ENCODE measurements around the gene GLIPR1L2.
"Not testable (repeated sequence)": the region's sequence is repeated elsewhere in the genome, so short reads cannot be mapped to it uniquely, and the experiment has no call there.

The GLIPR1L2 gene

DNA sequence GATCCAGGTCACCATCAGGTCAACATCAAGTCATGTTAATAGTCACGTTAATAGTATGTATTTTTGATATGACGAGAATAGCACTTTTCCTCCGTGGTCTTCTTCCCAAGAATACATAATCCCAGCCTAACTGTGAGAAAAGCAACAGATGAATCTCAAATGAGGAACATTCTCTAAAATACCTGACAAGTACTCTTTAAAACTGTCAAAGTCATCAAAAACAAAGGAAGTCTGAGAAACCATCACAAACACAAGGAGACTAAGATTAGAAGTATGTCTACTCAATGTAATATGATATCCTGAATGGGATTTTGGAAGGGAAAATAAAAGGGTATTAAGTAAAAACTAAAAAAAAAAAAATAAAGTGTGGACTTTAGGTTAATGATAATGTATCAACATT lies 52.8 kb downstream of the GLIPR1L2 start:
- no peak overlapping the region for H3K4me3 ChIP-seq (ENCODE audit: low read length)
- DNase-seq (ENCODE audit: low read depth), result no peak
- TF ChIP-seq, protein P1, sequence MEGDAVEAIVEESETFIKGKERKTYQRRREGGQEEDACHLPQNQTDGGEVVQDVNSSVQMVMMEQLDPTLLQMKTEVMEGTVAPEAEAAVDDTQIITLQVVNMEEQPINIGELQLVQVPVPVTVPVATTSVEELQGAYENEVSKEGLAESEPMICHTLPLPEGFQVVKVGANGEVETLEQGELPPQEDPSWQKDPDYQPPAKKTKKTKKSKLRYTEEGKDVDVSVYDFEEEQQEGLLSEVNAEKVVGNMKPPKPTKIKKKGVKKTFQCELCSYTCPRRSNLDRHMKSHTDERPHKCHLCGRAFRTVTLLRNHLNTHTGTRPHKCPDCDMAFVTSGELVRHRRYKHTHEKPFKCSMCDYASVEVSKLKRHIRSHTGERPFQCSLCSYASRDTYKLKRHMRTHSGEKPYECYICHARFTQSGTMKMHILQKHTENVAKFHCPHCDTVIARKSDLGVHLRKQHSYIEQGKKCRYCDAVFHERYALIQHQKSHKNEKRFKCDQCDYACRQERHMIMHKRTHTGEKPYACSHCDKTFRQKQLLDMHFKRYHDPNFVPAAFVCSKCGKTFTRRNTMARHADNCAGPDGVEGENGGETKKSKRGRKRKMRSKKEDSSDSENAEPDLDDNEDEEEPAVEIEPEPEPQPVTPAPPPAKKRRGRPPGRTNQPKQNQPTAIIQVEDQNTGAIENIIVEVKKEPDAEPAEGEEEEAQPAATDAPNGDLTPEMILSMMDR (conservative IDR thresholded peaks at IDR 0.05; ENCODE audit: low read length), result no peak

DNA sequence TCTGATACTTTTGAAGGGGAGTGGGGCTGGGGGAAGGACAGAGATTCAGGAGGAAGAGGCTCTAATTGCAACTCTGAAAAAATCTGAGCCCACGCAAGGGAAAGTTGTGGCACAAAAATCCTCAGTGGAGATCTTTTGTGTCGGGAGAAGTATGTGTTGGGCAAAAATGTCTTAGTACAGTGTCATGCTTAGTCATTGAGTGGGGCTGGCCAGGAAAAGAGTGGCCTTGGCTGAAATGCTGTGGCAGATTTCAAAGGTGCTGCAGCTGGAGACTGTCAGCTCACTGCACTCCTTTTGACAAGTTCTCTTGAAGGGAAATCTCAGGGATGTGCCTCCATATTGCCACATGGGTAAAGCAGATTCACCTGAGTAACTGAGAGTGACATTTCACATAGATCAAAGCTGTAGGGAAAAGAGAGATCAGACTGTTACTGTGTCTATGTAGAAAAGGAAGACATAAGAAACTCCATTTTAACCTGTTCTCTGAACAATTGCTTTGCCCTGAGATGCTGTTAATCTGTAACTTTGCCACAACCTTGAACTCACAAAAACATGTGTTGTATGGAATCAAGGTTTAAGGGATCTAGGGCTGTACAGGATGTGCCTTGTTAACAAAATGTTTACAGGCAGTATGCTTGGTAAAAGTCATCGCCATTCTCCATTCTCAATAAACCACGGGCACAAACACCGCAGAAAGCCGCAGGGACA lies 53.7 kb downstream of the GLIPR1L2 start:
- DNase-seq (ENCODE audit: low read depth), result peak; percentile 74
- no peak overlapping the region for H3K4me3 ChIP-seq (ENCODE audit: low read length)
- TF ChIP-seq, protein P1 (conservative IDR thresholded peaks at IDR 0.05; ENCODE audit: low read length), result no peak

DNA sequence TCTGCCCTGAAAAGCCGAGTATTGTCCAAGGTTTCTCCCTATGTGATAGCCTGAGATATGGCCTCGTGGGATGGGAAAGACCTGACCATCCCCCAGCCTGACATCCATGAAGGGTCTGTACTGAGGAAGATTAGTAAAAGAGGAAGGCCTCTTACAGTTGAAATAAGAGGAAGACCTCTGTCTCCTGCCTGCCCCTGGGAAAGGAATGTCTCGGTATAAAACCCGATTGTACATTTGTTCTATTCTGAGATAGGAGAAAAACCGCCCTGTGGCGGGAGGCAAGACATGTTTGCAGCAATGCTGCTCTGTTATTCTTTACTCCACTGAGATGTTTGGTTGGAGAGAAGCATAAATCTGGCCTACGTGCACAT lies 54.2 kb downstream of the GLIPR1L2 start:
- DNase-seq (ENCODE audit: low read depth); H3K4me3 ChIP-seq (ENCODE audit: low read length): not testable (repeated sequence)

DNA sequence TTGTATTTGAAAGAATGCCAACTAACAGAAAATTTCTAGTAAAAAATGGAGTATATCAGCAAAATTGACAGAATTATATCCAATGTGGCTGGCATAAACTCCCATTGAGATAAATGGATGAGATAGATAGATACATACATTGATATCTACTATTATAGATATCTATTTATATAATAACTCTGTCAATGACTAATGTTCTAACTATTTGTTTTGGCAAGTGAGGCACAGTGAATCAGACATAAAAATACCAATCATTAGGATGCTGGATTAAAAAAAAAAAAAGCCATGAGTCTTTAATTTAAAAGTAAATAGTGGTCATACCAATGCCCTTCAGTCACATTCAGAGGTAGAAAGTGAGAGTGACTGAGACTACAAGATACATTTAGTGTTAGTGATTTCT lies 56.0 kb downstream of the GLIPR1L2 start:
- H3K4me3 ChIP-seq (ENCODE audit: low read length), result no peak overlapping the region
- DNase-seq (ENCODE audit: low read depth), result peak; percentile 84
- TF ChIP-seq, protein P1 (conservative IDR thresholded peaks at IDR 0.05; ENCODE audit: low read length), result no peak

DNA sequence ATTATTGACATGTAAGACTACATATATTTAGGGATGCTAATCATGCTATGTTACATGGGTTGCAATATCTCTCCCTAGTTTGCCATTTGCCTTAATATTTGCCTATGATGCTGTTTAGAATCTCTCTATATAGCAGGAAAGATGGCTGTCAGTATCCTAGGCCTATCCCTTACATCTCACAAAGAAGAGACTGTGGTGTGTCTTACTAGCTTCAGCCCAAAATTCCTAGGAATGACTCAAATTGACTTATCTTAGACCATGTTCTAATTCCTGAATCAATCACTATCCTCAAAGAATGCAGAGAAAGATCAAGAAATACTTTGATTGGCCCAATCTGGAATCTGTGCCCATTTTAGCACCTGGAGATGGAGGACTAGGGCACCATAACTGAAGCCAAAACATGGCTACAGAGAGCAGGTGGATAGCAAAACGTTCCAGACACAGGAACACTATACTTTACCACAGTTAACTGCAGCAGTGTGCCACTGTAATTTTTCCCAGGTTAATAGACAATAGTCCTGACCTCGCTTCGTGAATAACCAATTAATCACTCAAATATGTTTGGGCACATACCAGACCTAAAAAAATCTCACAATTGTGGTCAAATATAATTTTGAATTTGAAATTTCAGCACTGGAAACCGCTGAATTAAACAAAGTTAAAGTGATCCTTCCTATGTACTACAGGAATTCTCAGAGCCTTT lies 57.0 kb downstream of the GLIPR1L2 start:
- H3K4me3 ChIP-seq (ENCODE audit: low read length), result no peak overlapping the region
- TF ChIP-seq, protein P1 (conservative IDR thresholded peaks at IDR 0.05; ENCODE audit: low read length), result no peak
- no peak for DNase-seq (ENCODE audit: low read depth)

DNA sequence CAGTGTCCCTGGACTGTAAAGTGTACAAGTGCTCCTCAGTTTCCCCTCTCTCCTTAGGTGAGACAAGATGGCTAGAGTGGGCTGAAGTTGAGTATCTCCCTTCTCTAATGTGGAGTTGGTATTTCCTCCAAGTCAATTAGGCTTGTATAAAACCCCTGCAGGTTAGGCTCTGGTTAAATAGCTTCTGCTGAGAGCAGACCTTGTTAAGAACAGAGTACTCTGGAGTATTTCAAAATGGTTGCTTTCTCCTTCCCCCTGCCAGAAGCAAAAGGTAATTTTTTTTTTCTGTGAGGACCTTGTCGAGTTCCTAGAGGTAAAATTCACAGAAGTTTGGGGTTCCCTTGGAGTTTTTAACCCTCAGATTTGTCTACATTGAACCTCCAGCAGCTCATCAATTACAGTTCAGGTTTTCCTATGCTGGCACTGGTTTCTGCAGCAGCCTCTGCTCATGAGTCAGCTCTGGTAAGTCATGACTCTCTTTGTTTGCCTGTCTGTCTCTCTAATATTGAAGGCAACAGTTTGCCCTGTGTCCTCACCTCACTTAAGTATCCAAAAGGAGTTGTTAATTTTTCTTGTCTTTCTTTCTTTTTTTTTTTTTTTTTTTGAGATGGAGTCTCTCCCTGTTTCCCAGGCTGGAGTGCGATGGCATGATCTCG lies 61.9 kb downstream of the GLIPR1L2 start:
- no peak overlapping the region for H3K4me3 ChIP-seq (ENCODE audit: low read length)
- TF ChIP-seq, protein P1 (conservative IDR thresholded peaks at IDR 0.05; ENCODE audit: low read length), result no peak
- peak; percentile 45 for DNase-seq (ENCODE audit: low read depth)

DNA sequence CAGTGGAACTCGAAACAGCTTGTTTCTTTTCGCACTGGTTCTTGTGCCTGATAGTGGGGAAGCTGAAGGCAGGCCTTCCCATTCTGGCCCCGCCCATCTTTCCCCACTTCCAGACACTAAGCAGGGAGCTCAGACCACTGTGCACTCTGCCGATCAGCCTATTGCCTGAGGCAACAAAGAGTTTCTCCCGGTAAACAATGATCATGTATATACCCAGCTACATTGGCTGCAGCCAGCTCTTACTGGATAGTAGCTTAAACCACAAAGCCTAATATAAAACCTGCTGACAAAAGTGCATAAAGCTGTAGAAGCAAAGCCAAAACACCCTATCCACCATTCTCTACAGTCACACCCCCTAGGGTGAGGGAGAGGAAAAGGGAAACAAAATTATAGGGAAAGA lies 65.0 kb downstream of the GLIPR1L2 start:
- DNase-seq (ENCODE audit: low read depth), result no peak
- H3K4me3 ChIP-seq (ENCODE audit: low read length), result no peak overlapping the region
- TF ChIP-seq, protein P1 (conservative IDR thresholded peaks at IDR 0.05; ENCODE audit: low read length), result no peak

All from AG10803 (cell line).